ENCODE results near the gene SLC24A2.

DNA sequence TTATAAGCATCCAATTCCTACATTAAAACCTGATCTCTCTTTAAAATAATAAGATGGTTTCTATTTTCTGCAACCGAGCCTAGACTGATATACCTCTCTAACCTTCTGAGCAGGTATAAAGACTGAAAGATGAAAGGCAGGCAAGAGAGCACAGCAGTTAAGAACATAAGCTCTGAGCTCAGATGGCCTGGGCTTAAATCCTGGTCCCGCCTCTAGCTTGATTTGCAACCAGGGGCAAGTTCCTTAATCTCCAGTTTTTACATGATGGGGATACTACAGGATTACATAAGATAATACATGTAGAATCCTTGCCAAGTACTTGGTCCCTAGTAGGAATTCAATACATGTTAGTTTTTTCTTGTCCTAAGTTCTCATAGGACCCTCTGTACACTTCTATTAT is 33.9 kb downstream of the SLC24A2 start:
- TF ChIP-seq ESRRG (CRISPR knock-in tag; IDR thresholded peaks at IDR 0.05) = no peak
- no peak for TF ChIP-seq CSDC2 (CRISPR knock-in tag; IDR thresholded peaks at IDR 0.05)
- TF ChIP-seq TOX (CRISPR knock-in tag; IDR thresholded peaks at IDR 0.05; ENCODE audit: borderline replicate concordance) = no peak
- TF ChIP-seq, protein P1, sequence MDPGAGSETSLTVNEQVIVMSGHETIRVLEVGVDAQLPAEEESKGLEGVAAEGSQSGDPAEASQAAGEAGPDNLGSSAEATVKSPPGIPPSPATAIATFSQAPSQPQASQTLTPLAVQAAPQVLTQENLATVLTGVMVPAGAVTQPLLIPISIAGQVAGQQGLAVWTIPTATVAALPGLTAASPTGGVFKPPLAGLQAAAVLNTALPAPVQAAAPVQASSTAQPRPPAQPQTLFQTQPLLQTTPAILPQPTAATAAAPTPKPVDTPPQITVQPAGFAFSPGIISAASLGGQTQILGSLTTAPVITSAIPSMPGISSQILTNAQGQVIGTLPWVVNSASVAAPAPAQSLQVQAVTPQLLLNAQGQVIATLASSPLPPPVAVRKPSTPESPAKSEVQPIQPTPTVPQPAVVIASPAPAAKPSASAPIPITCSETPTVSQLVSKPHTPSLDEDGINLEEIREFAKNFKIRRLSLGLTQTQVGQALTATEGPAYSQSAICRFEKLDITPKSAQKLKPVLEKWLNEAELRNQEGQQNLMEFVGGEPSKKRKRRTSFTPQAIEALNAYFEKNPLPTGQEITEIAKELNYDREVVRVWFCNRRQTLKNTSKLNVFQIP (CRISPR knock-in tag; IDR thresholded peaks at IDR 0.05; ENCODE audit: borderline replicate concordance, low read depth) = no peak
- TF ChIP-seq GLIS3 (CRISPR knock-in tag; IDR thresholded peaks at IDR 0.05) = no peak
- no peak for TF ChIP-seq ZNF8 (CRISPR knock-in tag; IDR thresholded peaks at IDR 0.05)
- no peak for TF ChIP-seq ZNF70 (CRISPR knock-in tag; IDR thresholded peaks at IDR 0.05)
- no peak for TF ChIP-seq TCF4 (CRISPR knock-in tag; IDR thresholded peaks at IDR 0.05; ENCODE audit: borderline replicate concordance)
- TF ChIP-seq ZFP3 (CRISPR knock-in tag; IDR thresholded peaks at IDR 0.05) = no peak
- TF ChIP-seq, protein P2, sequence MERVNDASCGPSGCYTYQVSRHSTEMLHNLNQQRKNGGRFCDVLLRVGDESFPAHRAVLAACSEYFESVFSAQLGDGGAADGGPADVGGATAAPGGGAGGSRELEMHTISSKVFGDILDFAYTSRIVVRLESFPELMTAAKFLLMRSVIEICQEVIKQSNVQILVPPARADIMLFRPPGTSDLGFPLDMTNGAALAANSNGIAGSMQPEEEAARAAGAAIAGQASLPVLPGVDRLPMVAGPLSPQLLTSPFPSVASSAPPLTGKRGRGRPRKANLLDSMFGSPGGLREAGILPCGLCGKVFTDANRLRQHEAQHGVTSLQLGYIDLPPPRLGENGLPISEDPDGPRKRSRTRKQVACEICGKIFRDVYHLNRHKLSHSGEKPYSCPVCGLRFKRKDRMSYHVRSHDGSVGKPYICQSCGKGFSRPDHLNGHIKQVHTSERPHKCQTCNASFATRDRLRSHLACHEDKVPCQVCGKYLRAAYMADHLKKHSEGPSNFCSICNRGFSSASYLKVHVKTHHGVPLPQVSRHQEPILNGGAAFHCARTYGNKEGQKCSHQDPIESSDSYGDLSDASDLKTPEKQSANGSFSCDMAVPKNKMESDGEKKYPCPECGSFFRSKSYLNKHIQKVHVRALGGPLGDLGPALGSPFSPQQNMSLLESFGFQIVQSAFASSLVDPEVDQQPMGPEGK (CRISPR knock-in tag; IDR thresholded peaks at IDR 0.05; ENCODE audit: borderline replicate concordance) = no peak
- TF ChIP-seq, protein P3, sequence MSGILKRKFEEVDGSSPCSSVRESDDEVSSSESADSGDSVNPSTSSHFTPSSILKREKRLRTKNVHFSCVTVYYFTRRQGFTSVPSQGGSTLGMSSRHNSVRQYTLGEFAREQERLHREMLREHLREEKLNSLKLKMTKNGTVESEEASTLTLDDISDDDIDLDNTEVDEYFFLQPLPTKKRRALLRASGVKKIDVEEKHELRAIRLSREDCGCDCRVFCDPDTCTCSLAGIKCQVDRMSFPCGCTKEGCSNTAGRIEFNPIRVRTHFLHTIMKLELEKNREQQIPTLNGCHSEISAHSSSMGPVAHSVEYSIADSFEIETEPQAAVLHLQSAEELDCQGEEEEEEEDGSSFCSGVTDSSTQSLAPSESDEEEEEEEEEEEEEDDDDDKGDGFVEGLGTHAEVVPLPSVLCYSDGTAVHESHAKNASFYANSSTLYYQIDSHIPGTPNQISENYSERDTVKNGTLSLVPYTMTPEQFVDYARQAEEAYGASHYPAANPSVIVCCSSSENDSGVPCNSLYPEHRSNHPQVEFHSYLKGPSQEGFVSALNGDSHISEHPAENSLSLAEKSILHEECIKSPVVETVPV (CRISPR knock-in tag; IDR thresholded peaks at IDR 0.05) = no peak
- no peak for TF ChIP-seq ZFP30 (CRISPR knock-in tag; IDR thresholded peaks at IDR 0.05)
- TF ChIP-seq OSR1 (CRISPR knock-in tag; IDR thresholded peaks at IDR 0.05) = no peak
